HAP-1 (cell line): ENCODE data around the gene SIPA1.
"Not testable (repeated sequence)": the region's sequence is repeated elsewhere in the genome, so short reads cannot be mapped to it uniquely, and the experiment has no call there.

Experiments
- DNase-seq, 2 experiments: peaks; one replicate each; pipeline ENCODE4 v3.0.0-alpha.2; 2016 to 2020; ENCODE audit warnings: low spot score in 2 of 2
- H3K27me3 ChIP-seq: fragments of 250-450 bp; sonication (Bioruptor Pico); 2 replicates; pipeline ENCODE4 v1.5.1; 2020; ENCODE audit warnings: low read depth, mild to moderate bottlenecking, moderate library complexity
- H3K36me3 ChIP-seq: fragments of 250-450 bp; sonication (Bioruptor Pico); replicated peaks from 2 replicates; pipeline ENCODE4 v1.5.1; 2020; ENCODE audit warnings: mild to moderate bottlenecking
- H3K4me1 ChIP-seq: fragments of 250-450 bp; sonication (Bioruptor Pico); 2 replicates; pipeline ENCODE4 v1.5.1; 2020; ENCODE audit warnings: mild to moderate bottlenecking
- H3K4me3 ChIP-seq: fragments of 250-450 bp; sonication (Bioruptor Pico); 2 replicates; pipeline ENCODE4 v1.5.1; 2020; ENCODE audit warnings: mild to moderate bottlenecking, moderate library complexity
- H3K9me3 ChIP-seq: fragments of 250-450 bp; sonication (Bioruptor Pico); 2 replicates; pipeline ENCODE4 v1.5.1; 2020; ENCODE audit warnings: mild to moderate bottlenecking, moderate library complexity
- in situ Hi-C: fragments of 300-500 bp; cut with MboI; formaldehyde crosslinking; loops from 3 replicates; pipeline ENCODE4 v1.14.3; 2020; ENCODE audit warnings: low sequenced_read_pairs, inconsistent platforms, mixed read lengths

SIPA1 gene

DNA sequence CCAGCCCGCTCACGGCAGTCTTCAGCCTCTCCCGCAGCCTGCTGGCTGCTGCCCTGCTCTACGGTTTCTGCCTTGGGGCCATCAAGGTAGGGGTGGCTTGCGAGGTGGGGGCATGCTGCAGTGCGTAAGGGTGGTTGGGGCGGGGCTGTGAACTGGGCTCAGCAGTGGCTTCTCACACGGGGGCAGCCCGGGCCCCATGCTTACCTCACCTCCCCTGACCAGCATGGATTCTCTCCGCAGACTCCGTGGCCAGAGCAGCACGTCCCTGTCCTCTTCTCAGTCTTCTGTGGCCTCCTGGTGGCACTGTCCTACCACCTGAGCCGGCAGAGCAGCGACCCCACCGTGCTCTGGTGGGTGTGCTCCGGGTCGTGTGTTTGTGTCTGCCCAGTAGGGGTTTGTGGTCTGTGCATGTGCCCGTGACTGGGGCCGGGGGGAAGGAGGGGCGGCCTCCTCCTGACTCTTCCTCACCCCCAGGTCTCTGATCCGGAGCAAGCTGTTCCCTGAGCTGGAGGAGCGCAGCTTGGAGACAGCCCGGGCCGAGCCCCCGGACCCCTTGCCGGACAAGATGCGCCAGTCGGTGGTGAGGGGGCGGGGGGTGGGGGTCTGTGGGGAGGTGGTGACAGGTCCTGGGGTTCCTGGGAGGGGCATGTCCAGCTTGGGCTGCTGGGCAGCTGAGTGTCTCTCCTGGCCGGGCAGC, 12.8 kb upstream of the SIPA1 start:
- in situ Hi-C loops: no loop called here
- Histone ChIP-seq H3K27me3 (no peaks in the 10 kb centered on the region), H3K36me3 (peaks cover 73% of the 10 kb centered on the region), H3K9me3 (no peaks in the 10 kb centered on the region), H3K4me3 (no peak overlapping the region), H3K4me1 (no peaks in the 10 kb centered on the region)
- no peak for DNase-seq

DNA sequence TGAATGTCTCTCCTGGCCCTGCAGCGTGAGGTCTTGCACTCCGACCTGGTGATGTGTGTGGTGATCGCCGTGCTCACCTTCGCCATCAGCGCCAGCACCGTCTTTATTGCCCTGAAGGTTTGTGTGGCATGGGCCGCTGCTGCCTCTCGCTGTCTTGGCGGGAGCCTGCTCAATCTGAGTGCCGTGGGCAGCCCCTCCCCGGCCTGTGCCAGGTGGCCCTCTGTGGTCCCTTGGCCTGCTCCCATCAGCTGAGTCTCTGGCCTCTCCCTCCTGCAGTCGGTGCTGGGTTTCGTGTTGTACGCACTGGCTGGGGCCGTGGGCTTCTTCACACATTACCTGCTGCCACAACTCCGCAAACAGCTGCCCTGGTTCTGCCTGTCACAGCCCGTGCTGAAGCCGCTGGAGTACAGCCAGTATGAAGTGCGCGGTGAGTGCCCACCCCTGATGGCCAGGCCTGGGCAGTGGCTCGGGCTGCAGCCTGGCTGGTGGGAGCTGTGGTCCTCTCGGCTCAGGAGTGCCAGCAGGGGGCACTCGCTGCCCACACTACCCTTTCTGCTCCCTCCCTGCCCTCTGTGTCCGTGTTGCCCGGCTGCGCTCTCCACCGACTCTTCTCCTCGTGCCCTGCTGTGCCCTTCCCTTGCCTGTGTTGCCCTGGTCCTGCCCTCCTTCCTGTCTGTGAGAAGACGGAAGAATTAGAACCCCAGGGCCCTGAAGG, 12.1 kb upstream of the SIPA1 start:
- Histone ChIP-seq H3K4me3 (no peak overlapping the region), H3K27me3 (no peaks in the 10 kb centered on the region), H3K36me3 (peaks cover 75% of the 10 kb centered on the region), H3K9me3 (no peaks in the 10 kb centered on the region), H3K4me1 (no peaks in the 10 kb centered on the region)
- peak in 1 of 2 experiments; percentile 55 for DNase-seq
- in situ Hi-C loops: no loop called here

DNA sequence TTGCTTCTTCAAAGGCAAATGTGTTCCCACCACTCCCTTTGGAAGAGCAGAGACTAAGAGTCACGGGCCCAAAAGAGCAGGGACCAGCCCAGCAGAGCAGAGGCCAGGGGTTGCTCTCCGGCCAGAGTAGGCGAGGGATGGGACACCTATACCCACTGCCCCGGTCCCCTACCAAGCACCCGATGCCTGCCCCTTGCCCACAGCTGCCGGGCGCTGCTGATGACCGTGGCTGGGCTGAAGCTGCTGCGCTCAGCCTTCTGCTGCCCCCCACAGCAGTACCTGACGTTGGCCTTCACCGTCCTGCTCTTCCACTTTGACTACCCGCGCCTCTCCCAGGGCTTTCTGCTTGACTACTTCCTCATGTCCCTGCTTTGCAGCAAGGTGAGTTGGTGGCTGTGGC, 10.7 kb upstream of the SIPA1 start:
- H3K4me3 ChIP-seq: no peak overlapping the region
- H3K4me1 ChIP-seq: no peaks in the 10 kb centered on the region
- H3K9me3 ChIP-seq: no peaks in the 10 kb centered on the region
- peaks cover 71% of the 10 kb centered on the region for H3K36me3 ChIP-seq
- H3K27me3 ChIP-seq: no peaks in the 10 kb centered on the region
- no peak for DNase-seq
- in situ Hi-C loops: no loop called here

DNA sequence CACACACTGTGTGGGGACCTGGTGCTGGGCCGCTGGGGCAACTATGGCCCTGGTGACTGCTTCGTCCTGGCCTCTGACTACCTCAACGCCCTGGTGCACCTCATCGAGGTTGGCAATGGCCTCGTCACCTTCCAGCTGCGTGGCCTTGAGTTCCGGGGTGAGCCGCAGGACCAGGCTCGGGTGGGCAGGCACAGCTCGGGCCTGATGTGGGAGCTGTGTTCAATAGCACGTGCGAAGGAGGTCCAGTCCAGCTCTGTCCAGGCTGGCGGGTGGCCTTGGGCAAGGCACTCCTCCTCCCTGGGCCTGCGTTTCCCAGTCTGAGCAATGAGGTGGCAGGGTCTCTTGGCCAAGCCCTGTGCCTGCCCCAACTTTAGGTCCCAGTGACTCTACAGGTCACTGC, 8.3 kb upstream of the SIPA1 start:
- peaks cover 61% of the 10 kb centered on the region for H3K36me3 ChIP-seq

DNA sequence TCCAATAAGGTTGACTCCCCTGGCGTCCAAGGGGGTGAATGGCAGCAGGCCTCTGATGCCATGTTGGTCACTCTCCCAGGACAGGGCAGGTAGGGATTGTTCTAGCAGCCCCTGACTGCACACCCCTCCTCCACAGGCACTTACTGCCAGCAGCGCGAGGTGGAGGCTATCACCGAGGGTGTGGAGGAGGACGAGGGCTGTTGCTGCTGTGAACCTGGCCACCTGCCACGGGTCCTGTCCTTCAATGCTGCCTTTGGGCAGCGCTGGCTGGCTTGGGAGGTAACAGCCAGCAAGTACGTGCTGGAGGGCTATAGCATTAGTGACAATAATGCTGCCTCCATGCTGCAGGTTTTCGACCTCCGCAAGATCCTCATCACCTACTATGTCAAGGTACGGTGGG, 7.7 kb upstream of the SIPA1 start:
- peaks cover 68% of the 10 kb centered on the region for H3K36me3 ChIP-seq
- no peaks in the 10 kb centered on the region for H3K27me3 ChIP-seq
- in situ Hi-C loops: no loop called here
- H3K4me3 ChIP-seq: no peak overlapping the region
- no peak for DNase-seq
- H3K9me3 ChIP-seq: no peaks in the 10 kb centered on the region
- H3K4me1 ChIP-seq: no peaks in the 10 kb centered on the region

More for the DNA sequence above, 8.3 kb upstream of the SIPA1 start:
- H3K4me3 ChIP-seq: no peak overlapping the region
- in situ Hi-C loops: no loop called here
- no peak for DNase-seq
- H3K4me1 ChIP-seq: no peaks in the 10 kb centered on the region
- no peaks in the 10 kb centered on the region for H3K27me3 ChIP-seq
- no peaks in the 10 kb centered on the region for H3K9me3 ChIP-seq

DNA sequence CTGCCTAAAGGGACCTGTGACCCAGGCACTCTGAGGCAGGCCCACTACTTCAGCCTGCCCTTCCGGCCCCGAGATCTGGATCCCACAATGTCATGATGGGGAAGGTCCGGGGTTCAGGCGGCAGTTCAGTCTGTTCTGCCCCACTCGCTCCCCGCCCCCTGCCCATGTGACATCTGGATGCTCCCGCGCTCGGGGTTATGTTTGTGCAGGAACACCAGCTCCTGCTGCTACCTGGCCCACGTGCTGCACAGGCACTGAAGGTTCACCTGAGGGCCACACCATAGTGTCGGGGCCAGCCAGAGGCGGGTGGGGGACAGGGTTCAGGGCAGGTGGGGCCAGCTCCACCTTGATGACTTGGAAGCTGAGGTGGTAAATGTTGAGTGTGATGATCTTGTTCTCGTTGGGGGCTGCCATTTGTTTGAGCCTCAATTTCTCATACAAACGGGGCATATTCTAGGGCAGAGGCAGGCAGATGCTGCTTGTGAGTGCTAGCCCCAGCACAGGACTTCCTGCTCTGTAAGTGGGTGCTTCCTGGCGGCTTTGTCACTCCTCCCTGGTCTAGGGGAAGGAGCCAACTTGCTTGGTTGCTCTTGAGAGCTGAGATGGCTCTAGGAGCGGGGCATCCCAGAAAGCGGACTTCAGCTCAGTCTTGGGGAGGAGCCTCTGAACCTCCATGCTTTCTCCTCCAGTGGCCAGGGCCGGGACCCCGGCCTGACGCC, 4.4 kb upstream of the SIPA1 start:
- Histone ChIP-seq H3K4me1 (peaks cover 4% of the 10 kb centered on the region), H3K9me3 (no peaks in the 10 kb centered on the region), H3K27me3 (no peaks in the 10 kb centered on the region), H3K4me3 (no peak overlapping the region), H3K36me3 (peaks cover 61% of the 10 kb centered on the region)
- DNase-seq: no peak
- in situ Hi-C loops: no loop called here

DNA sequence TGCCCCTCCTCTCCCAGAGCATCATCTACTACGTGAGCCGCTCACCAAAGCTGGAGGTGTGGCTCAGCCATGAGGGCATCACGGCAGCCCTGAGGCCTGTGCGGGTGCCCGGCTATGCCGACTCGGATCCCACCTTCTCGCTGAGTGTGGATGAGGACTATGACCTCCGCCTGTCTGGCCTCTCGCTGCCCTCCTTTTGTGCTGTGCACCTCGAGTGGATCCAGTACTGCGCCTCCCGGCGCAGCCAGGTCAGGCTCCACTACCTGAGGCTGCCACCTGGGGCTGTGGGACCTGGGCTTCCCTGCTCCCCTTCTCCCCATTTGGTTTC, 3.8 kb upstream of the SIPA1 start:
- DNase-seq: no peak
- in situ Hi-C loops: no loop called here
- Histone ChIP-seq H3K36me3 (peaks cover 57% of the 10 kb centered on the region), H3K4me1 (peaks cover 6% of the 10 kb centered on the region), H3K4me3 (no peak overlapping the region), H3K27me3 (no peaks in the 10 kb centered on the region), H3K9me3 (no peaks in the 10 kb centered on the region)

DNA sequence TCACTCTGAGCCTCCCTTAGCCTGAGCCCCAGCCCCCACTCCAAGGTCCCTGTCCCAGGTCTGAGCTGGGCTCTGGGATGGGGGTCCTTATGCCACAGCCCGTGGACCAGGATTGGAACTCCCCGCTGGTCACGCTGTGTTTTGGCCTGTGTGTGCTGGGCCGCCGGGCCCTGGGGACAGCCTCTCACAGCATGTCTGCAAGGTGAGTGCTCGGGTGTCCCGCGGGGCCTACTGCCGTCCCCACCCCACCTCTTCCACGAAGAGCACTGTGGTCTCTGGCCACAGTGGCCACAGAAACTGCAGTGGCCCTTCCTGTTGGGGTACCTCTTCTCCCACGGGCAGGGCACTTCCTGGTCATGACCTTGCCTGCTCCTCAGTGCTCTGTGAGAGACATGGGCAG, 3.5 kb upstream of the SIPA1 start:
- no peak for DNase-seq
- Histone ChIP-seq H3K4me1 (peaks cover 6% of the 10 kb centered on the region), H3K4me3 (no peak overlapping the region), H3K27me3 (no peaks in the 10 kb centered on the region), H3K9me3 (no peaks in the 10 kb centered on the region), H3K36me3 (peaks cover 54% of the 10 kb centered on the region)
- in situ Hi-C loops: no loop called here

DNA sequence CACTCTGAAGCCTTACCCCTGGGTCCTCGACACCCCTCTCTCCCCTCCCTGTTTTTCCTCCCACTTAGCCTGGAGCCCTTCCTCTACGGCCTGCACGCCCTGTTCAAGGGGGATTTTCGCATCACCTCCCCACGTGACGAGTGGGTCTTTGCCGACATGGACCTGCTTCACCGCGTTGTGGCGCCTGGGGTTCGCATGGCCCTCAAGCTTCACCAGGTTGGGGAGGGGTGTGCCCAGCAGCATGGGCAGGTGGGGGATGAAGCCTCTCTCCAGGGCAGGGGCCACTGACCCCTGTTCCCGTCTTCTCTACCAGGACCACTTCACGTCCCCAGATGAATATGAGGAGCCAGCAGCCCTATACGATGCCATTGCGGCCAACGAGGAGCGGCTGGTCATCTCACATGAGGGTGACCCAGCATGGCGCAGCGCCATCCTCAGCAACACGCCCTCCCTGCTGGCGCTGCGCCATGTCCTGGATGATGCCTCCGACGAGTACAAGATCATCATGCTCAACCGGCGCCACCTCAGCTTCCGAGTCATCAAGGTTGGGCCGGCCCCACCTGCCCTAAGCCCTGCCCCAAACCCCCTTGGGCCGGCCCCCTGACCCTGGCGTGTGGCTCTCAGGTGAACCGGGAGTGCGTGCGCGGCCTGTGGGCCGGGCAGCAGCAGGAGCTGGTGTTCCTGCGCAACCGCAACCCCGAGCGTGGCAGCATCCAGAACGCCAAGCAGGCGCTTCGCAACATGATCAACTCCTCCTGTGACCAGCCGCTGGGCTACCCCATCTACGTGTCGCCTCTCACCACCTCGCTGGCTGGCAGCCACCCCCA, 2.8 kb upstream of the SIPA1 start:
- Histone ChIP-seq H3K4me3 (no peak overlapping the region), H3K27me3 (no peaks in the 10 kb centered on the region), H3K36me3 (peaks cover 47% of the 10 kb centered on the region), H3K4me1 (peaks cover 6% of the 10 kb centered on the region), H3K9me3 (no peaks in the 10 kb centered on the region)
- in situ Hi-C loops: no loop called here
- no peak for DNase-seq

DNA sequence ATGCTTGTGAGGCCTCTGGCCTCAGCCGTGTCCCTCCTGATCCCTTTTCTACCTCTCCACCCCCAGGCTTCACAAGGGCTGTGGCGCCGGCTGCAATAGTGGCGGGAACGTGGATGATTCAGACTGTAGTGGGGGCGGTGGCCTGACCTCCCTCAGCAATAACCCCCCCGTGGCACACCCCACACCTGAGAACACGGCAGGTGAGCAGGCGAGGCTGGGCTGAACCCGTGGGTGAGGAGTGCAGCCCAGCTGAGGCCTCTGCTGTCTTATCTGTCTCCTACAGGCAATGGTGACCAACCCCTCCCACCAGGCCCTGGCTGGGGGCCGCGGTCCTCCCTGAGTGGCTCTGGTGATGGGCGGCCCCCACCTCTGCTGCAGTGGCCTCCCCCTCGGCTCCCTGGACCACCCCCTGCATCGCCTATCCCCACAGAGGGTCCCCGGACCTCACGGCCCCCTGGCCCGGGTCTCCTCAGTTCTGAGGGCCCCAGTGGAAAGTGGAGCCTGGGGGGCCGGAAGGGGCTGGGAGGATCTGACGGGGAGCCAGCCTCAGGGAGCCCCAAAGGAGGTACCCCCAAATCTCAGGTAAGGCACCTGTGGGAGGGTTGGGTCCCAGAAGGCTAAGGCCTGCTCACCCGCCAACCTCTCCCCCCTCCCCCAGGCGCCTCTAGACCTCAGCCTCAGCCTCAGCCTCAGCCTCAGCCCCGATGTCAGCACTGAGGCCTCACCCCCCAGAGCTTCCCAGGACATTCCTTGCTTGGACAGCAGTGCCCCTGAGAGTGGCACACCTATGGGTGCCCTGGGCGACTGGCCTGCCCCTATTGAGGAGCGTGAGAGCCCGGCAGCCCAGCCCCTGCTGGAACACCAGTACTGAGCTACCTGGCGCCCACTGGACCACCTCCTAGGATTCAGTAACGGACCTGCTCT, 1.5 kb upstream of the SIPA1 start:
- DNase-seq: no peak
- peaks cover 37% of the 10 kb centered on the region for H3K36me3 ChIP-seq
- H3K4me1 ChIP-seq: peaks cover 6% of the 10 kb centered on the region
- H3K4me3 ChIP-seq: no peak overlapping the region
- in situ Hi-C loops: no loop called here
- H3K27me3 ChIP-seq: no peaks in the 10 kb centered on the region
- no peaks in the 10 kb centered on the region for H3K9me3 ChIP-seq

DNA sequence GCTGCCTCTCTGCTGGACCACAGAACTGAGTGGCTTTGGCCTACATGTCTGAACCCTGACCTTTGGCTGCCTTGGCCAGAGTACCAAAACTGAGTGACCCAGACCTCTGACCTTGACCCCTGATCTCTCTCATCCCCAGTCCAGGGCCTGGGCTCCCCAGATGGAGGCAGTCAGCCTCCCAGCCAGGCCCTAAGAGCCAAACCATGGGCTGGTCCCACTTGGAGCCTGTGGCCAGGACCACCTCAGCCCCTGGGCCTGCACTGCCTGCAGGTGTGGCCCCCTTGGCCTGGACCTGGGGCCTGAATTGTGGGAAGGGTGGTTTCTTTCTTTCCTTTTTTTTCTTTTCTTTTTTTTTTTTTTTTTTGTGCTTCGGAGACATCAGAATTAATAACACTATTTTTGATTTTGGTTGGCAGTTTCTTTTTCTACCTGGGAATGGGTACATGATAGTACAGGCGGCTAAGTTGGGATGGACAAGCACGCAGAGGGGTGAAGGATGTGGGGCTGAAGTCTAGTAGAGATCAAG, 806 bp upstream of the SIPA1 start:
- in situ Hi-C loops: no loop called here
- H3K27me3 ChIP-seq: no peaks in the 10 kb centered on the region
- no peaks in the 10 kb centered on the region for H3K9me3 ChIP-seq
- H3K36me3 ChIP-seq: peaks cover 37% of the 10 kb centered on the region
- no peak overlapping the region; the same call in 1 of the 2 replicates for H3K4me3 ChIP-seq
- DNase-seq: no peak
- peaks cover 6% of the 10 kb centered on the region for H3K4me1 ChIP-seq

DNA sequence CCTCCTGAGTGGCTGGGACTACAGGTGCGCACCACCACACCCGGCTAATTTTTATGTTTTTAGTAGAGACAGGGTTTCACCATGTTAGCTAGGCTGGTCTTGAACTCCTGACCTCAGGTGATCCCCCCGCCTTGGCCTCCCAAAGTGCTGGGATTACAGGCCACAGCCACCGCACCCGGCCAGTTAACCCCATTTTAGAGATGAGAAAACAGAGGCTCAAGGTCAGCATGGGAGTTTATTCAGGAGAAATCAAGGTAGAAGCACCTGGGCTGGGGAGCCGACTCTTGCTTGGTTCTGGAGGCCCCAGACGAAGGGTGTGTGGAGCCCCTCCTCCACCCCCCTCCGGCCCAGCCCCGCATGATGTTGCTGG, 1.3 kb downstream of the SIPA1 start:
- H3K27me3 ChIP-seq, H3K9me3 ChIP-seq, DNase-seq, H3K4me3 ChIP-seq, H3K4me1 ChIP-seq, in situ Hi-C loops: not testable (repeated sequence)
- peaks cover 32% of the 10 kb centered on the region for H3K36me3 ChIP-seq
